ENCODE data around the gene WASHC4.

The WASHC4 gene

GRCh38 chr12:105106621-105107020, 910 bp upstream of the WASHC4 start:
- TF ChIP-seq CTCF (conservative IDR thresholded peaks at IDR 0.05; ENCODE audit: low read length), result no peak
- no peak for DNase-seq (ENCODE audit: low read depth)
- peak overlapping the region; percentile 71 for H3K4me3 ChIP-seq (ENCODE audit: low read length)

GRCh38 chr12:105107171-105107493, 399 bp upstream of the WASHC4 start:
- DNase-seq (ENCODE audit: low read depth), result peak; percentile 52
- no peak for TF ChIP-seq CTCF (conservative IDR thresholded peaks at IDR 0.05; ENCODE audit: low read length)
- H3K4me3 ChIP-seq (ENCODE audit: low read length), result peak overlapping the region; percentile 71

- peak overlapping the region; percentile 83 for H3K4me3 ChIP-seq (ENCODE audit: low read length)
- peak; percentile 30 for DNase-seq (ENCODE audit: low read depth)
- TF ChIP-seq CTCF (conservative IDR thresholded peaks at IDR 0.05; ENCODE audit: low read length), result no peak
Observed at GRCh38 chr12:105109465-105110212, 2.1 kb downstream of the WASHC4 start.

GRCh38 chr12:105110851-105111250, 3.3 kb downstream of the WASHC4 start:
- TF ChIP-seq CTCF (conservative IDR thresholded peaks at IDR 0.05; ENCODE audit: low read length), result no peak
- H3K4me3 ChIP-seq (ENCODE audit: low read length), result peak overlapping the region; percentile 16
- peak; percentile 21 for DNase-seq (ENCODE audit: low read depth)

- DNase-seq (ENCODE audit: low read depth), result peak; percentile 18
- no peak overlapping the region for H3K4me3 ChIP-seq (ENCODE audit: low read length)
- no peak for TF ChIP-seq CTCF (conservative IDR thresholded peaks at IDR 0.05; ENCODE audit: low read length)
Observed at GRCh38 chr12:105113094-105113493, 5.6 kb downstream of the WASHC4 start.

- no peak for TF ChIP-seq CTCF (conservative IDR thresholded peaks at IDR 0.05; ENCODE audit: low read length)
- H3K4me3 ChIP-seq (ENCODE audit: low read length), result no peak overlapping the region
- DNase-seq (ENCODE audit: low read depth), result no peak
Observed at GRCh38 chr12:105116969-105117368, 9.4 kb downstream of the WASHC4 start.

GRCh38 chr12:105120551-105120950, 13.0 kb downstream of the WASHC4 start:
- TF ChIP-seq CTCF (conservative IDR thresholded peaks at IDR 0.05; ENCODE audit: low read length), result no peak
- H3K4me3 ChIP-seq (ENCODE audit: low read length), result no peak overlapping the region
- no peak for DNase-seq (ENCODE audit: low read depth)

Data from AG10803 (cell line).